ENCODE results near the gene PTPN1.

DNA sequence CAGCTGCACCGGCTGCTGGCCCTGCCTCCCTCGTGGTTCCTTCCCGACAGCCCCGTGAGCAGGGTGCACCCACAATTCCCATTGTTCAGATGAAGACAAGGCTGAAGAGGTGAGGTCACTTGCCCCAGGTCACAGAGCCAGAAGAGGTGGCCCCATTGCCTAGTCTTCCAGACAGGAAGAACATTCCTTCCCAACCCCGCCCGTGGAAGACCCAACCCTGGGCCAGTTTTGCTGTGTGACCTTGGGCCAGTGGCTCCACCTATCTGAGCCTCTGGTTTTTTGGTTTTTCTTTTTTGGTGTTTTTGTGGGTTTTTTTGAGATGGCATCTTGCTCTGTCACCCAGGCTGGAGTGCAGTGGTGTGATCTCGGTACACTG lies 119.5 kb downstream of the PTPN1 start:
- no peak for TF ChIP-seq GATA2 (IDR thresholded peaks at IDR 0.05; ENCODE audit: low read depth, low read length)
- no peak for TF ChIP-seq GATA3 (IDR thresholded peaks at IDR 0.05; ENCODE audit: low read depth, low read length)
